ENCODE data around the gene THSD4.

DNA sequence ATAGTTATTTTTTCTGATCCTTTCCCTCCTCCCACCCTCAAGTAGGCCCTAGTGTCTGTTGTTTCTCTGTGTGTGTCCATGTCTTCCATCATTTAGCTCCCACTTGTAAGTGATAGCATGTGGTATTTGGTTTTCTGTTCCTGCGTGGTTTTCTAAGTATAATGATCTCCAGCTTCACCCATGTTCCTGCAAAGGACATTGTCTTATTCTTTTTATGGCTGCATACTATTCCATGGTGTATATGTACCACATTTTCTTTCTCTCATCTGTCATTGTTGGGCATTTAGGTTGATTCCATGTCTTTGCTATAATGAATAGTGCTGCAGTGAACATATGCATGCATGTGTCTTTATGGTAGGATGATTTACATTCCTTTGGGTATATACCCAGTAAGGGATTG is 549.4 kb downstream of the THSD4 start:
- TF ChIP-seq, protein P1, sequence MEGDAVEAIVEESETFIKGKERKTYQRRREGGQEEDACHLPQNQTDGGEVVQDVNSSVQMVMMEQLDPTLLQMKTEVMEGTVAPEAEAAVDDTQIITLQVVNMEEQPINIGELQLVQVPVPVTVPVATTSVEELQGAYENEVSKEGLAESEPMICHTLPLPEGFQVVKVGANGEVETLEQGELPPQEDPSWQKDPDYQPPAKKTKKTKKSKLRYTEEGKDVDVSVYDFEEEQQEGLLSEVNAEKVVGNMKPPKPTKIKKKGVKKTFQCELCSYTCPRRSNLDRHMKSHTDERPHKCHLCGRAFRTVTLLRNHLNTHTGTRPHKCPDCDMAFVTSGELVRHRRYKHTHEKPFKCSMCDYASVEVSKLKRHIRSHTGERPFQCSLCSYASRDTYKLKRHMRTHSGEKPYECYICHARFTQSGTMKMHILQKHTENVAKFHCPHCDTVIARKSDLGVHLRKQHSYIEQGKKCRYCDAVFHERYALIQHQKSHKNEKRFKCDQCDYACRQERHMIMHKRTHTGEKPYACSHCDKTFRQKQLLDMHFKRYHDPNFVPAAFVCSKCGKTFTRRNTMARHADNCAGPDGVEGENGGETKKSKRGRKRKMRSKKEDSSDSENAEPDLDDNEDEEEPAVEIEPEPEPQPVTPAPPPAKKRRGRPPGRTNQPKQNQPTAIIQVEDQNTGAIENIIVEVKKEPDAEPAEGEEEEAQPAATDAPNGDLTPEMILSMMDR (IDR thresholded peaks at IDR 0.05) = no peak
- TF ChIP-seq POLR2A (IDR thresholded peaks at IDR 0.05) = no peak
